ENCODE measurements around the gene SPATA2. TPM values are rescaled to one million over a fixed set of nuclear protein-coding genes. Genes with fewer than 3 reads are reported as not detected.

SPATA2 gene
- total and polyA plus RNA-seq, 2 of the 8 experiments (the other 6 are each of a cell fraction or from before 2014, with no cell fraction given) = 11.0 to 13.0 TPM

GRCh38 chr20:49892260-49892659 lies 23.1 kb downstream of the SPATA2 start:
- H3K56ac ChIP-seq (replicated peaks; ENCODE audit: insufficient read length, low read depth, low read length) = no peak overlapping the region
- no peak overlapping the region for H4K8ac ChIP-seq (ENCODE audit: extremely low read depth, insufficient read depth, low read length)
- no peaks in the 10 kb centered on the region for H3K79me1 ChIP-seq (ENCODE audit: low read depth, low read length)
- no peaks in the 10 kb centered on the region for H3K9me3 ChIP-seq (ENCODE audit: insufficient read depth in 2 of 2, low read depth in 1 of 2, low read length in 1 of 2)
- H4K5ac ChIP-seq (ENCODE audit: insufficient read length, low read depth, low read length) = no peak overlapping the region
- peaks cover 0 to 19% (median 11%) of the 10 kb centered on the region in 4 experiments; a peak in 5 of 7 replicates for H3K4me1 ChIP-seq (replicated peaks in 1 of 4; ENCODE audit: control insufficient read depth in 3 of 4, insufficient read depth in 4 of 4, low read length in 3 of 4)
- H3K27ac ChIP-seq (ENCODE audit: low read depth, low read length) = no peak overlapping the region
- H3K36me3 ChIP-seq (ENCODE audit: control insufficient read depth in 2 of 4, insufficient read depth in 4 of 4, low read length in 3 of 4) = no peaks in the 10 kb centered on the region
- H2BK5ac ChIP-seq (ENCODE audit: low read depth, low read length) = no peak overlapping the region
- no peak overlapping the region for H3K4me2 ChIP-seq (ENCODE audit: insufficient read depth in 1 of 2, low read depth in 2 of 2, low read length in 2 of 2)
- no peak overlapping the region for H2BK20ac ChIP-seq (ENCODE audit: low read length)
- CTCF ChIA-PET (ENCODE audit: partially characterized antibody) = interaction anchor here (0.6 to 12.8 kb wide), 12 partner anchors 15 to 350 kb away, joined by 3 to 199 read pairs (median 12); no protein-coding TSS in a partner anchor
- H2AK5ac ChIP-seq (ENCODE audit: low read depth, low read length) = no peak overlapping the region
- no peak overlapping the region for H3K4me3 ChIP-seq (ENCODE audit: extremely low read depth in 1 of 4, insufficient read depth in 2 of 4, low read depth in 3 of 4, low read length in 4 of 4)
- WGBS, 2 experiments (ENCODE audit: extremely low coverage in 1 of 2, insufficient coverage in 1 of 2, insufficient read length in 1 of 2, insufficient replicate concordance in 2 of 2, low coverage in 1 of 2, low lambda C conversion rate in 2 of 2, missing lambda C conversion rate in 1 of 2) = 82% methylated on average over 9 of the region's 9 CpGs; no CpG with 5 or more reads in 1 of the 2 experiments
- TF ChIP-seq RXRA (IDR thresholded peaks at IDR 0.05; ENCODE audit: insufficient read depth, low read depth, low read length) = no peak
- no peak for TF ChIP-seq EP300 (IDR thresholded peaks at IDR 0.05; ENCODE audit: borderline replicate concordance in 1 of 2, low read depth in 2 of 2, low read length in 2 of 2)
- TF ChIP-seq CREB1 (IDR thresholded peaks at IDR 0.05) = no peak
- TF ChIP-seq SP4 (IDR thresholded peaks at IDR 0.05; ENCODE audit: low read length) = no peak
- TF ChIP-seq RNF2 (IDR thresholded peaks at IDR 0.05; ENCODE audit: borderline replicate concordance, low read depth, low read length, missing control alignments, poor library complexity, severe bottlenecking) = no peak
- TF ChIP-seq EGR1 (IDR thresholded peaks at IDR 0.05; ENCODE audit: borderline replicate concordance, low read depth, low read length) = no peak
- H2BK12ac ChIP-seq (ENCODE audit: low read depth, low read length) = no peak overlapping the region
- H3K14ac ChIP-seq (ENCODE audit: insufficient read length) = no peak overlapping the region
- H3K18ac ChIP-seq (ENCODE audit: extremely low read depth, low read length) = no peak overlapping the region
- DNase-seq (ENCODE audit: low read depth in 1 of 2, low spot score in 2 of 2) (no peak), FAIRE-seq (no peak)
- no peaks in the 10 kb centered on the region for H3K27me3 ChIP-seq (replicated peaks in 1 of 4; ENCODE audit: control insufficient read depth in 3 of 4, extremely low read depth in 1 of 4, insufficient read depth in 3 of 4, low read length in 3 of 4)
- no peak overlapping the region for H2AFZ ChIP-seq (ENCODE audit: low read length)
- H3K4ac ChIP-seq (replicated peaks; ENCODE audit: insufficient read length, low read depth, low read length) = no peak overlapping the region
- no peak overlapping the region for H4K91ac ChIP-seq (replicated peaks; ENCODE audit: insufficient read length, low read length)
- POLR2A ChIA-PET (ENCODE audit: partially characterized antibody) = interaction anchor here (1.2 to 3.5 kb wide), 4 partner anchors 9 to 323 kb away, joined by 4 to 17 read pairs (median 7); partner anchors contain the start of gene SPATA2
- H2BK120ac ChIP-seq (replicated peaks; ENCODE audit: low read depth, low read length) = no peak overlapping the region
- no peak overlapping the region for H3K9ac ChIP-seq (replicated peaks in 1 of 4; ENCODE audit: extremely low read depth in 1 of 4, low read depth in 3 of 4, low read length in 3 of 4)
- no peak overlapping the region for H3K23ac ChIP-seq (ENCODE audit: insufficient read length)
- no peaks in the 10 kb centered on the region for H3K79me2 ChIP-seq (ENCODE audit: control insufficient read depth in 1 of 2, insufficient read depth in 2 of 2, low read length in 2 of 2)
- peaks cover 0 to 2% of the 10 kb centered on the region in 2 experiments for H4K20me1 ChIP-seq (replicated peaks in 1 of 2; ENCODE audit: control insufficient read depth in 1 of 2, insufficient read depth in 2 of 2, low read length in 2 of 2)
- no peaks in the 10 kb centered on the region for H3K23me2 ChIP-seq (ENCODE audit: low read depth, low read length)
- no peak overlapping the region for H2BK15ac ChIP-seq (ENCODE audit: low read length)

Data from H1 (cell line).